Neural crest cell (in vitro differentiated cells): Measurements from ENCODE around the gene CD63. TPM values are rescaled to one million over a fixed set of nuclear protein-coding genes. Genes with fewer than 3 reads are reported as not detected.

Source experiments
- DNase-seq: peaks from one replicate; pipeline ENCODE4 v3.0.0; 2021; ENCODE audit warnings: low read depth, mixed read lengths, low spot score
- H3K27ac Mint-ChIP-seq: one replicate; pipeline ENCODE4 v1.8.0; 2021; ENCODE audit warnings: mild to moderate bottlenecking, mixed read lengths; ENCODE audit not compliant: unreplicated experiment
- H3K27me3 Mint-ChIP-seq: 2 replicates; pipeline ENCODE4 v1.8.0; 2021; ENCODE audit warnings: low read depth, mild to moderate bottlenecking, mixed read lengths
- H3K36me3 Mint-ChIP-seq: 2 replicates; pipeline ENCODE4 v1.8.0; 2021; ENCODE audit warnings: low read depth, mild to moderate bottlenecking, mixed read lengths
- H3K4me1 Mint-ChIP-seq: 2 replicates; pipeline ENCODE4 v1.8.0; 2021; ENCODE audit warnings: mixed read lengths
- H3K4me3 Mint-ChIP-seq: one replicate; pipeline ENCODE4 v1.8.0; 2021; ENCODE audit warnings: mild to moderate bottlenecking, mixed read lengths
- H3K9me3 Mint-ChIP-seq: 2 replicates; pipeline ENCODE4 v1.8.0; 2021; ENCODE audit warnings: mixed read lengths
- total RNA-seq: library from RNA; stranded (reverse); gene quantifications from 2 replicates; pipeline ENCODE4 v1.2.1, GENCODE V29; 2021
- TF ChIP-seq, protein P1 (sequence below): fragments of 200-600 bp; sonication (generic); conservative IDR thresholded peaks from 2 replicates; pipeline ENCODE4 v1.5.0; 2021; ENCODE audit warnings: antibody characterized with exemption, mild to moderate bottlenecking

The CD63 gene
- total RNA-seq, 1 donor from 2014 or later = 560 TPM

DNA sequence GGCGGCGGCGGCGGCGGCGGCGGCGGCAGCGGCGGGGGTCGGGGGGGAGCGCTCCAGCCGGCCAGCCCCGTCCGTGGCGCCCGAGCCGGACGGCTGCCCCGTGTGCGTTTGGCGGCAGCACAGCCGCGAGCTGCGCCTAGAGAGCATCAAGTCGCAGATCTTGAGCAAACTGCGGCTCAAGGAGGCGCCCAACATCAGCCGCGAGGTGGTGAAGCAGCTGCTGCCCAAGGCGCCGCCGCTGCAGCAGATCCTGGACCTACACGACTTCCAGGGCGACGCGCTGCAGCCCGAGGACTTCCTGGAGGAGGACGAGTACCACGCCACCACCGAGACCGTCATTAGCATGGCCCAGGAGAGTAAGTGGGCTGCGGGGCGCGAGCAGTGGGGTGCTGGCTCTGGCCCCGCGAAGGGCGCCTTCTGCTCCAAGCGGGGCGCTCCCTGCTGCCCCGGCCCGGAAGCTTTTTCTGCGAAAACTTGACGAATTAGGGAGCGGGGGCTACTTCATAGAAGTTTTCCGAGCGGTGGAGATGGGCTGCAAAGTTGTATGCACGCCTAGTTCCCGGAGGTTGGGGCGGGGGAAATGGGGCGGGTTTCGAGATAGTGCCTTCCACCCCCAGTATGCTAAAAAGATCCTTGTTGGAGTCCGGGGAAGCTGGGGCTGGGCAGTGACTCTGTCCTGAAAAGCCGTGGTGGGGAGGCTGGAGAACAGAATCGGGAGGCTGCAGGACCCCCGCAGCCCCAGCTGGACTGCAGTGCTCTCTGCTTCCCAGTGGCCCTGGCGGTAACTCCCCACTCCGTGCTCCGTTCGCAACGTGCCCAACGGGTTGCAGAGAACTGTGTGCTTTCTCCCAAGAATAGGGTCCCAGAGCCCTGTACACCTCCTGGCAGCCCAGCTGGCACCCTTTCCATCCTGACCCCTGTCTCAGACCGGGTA, 14.9 kb upstream of the CD63 start:
- no peak for DNase-seq
- Mint-ChIP-seq H3K27me3 (no peaks in the 10 kb centered on the region), H3K4me1 (peaks cover 58% of the 10 kb centered on the region), H3K4me3 (peak overlapping the region; percentile 96), H3K36me3 (no peaks in the 10 kb centered on the region), H3K27ac (peak overlapping the region; percentile 85), H3K9me3 (no peaks in the 10 kb centered on the region)
- TF ChIP-seq, protein P1, sequence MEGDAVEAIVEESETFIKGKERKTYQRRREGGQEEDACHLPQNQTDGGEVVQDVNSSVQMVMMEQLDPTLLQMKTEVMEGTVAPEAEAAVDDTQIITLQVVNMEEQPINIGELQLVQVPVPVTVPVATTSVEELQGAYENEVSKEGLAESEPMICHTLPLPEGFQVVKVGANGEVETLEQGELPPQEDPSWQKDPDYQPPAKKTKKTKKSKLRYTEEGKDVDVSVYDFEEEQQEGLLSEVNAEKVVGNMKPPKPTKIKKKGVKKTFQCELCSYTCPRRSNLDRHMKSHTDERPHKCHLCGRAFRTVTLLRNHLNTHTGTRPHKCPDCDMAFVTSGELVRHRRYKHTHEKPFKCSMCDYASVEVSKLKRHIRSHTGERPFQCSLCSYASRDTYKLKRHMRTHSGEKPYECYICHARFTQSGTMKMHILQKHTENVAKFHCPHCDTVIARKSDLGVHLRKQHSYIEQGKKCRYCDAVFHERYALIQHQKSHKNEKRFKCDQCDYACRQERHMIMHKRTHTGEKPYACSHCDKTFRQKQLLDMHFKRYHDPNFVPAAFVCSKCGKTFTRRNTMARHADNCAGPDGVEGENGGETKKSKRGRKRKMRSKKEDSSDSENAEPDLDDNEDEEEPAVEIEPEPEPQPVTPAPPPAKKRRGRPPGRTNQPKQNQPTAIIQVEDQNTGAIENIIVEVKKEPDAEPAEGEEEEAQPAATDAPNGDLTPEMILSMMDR = no peak

DNA sequence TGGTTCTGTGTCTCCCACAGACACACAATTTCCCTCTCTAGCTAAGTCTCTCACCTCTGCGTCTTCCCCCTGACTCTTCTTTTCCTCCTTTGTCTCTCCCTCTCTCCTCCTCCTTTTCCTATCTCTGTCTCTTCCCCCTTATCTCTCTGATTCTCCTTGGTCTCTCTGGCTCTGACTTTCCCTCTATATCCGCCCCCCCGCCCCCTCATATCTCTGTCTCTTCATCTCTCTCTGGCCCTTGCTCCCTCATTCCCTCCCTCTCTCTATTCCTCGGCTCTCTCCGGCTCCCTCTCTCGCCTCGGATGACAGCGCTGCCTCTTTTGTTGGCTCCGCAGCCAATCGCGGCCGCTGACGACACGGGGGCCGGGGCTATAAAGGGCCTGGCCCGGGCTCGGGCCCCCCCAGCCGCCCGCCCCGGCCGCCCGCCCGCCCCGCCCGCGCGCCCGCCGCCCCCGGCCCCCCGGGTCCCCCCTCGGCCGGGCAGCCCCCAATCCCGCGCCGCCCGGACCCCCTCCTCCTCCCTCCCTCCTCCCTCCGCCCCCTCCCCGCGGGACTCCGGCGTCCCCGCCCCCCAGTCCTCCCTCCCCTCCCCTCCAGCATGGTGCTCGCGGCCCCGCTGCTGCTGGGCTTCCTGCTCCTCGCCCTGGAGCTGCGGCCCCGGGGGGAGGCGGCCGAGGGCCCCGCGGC, 14.1 kb upstream of the CD63 start, which contains the start of gene GDF11:
Gene GDF11, plus strand, starts transcription at position 404 of the 687 bp plus-strand sequence. Its CDS starts 195 bp downstream, at position 599.
- H3K9me3 Mint-ChIP-seq = no peaks in the 10 kb centered on the region

DNA sequence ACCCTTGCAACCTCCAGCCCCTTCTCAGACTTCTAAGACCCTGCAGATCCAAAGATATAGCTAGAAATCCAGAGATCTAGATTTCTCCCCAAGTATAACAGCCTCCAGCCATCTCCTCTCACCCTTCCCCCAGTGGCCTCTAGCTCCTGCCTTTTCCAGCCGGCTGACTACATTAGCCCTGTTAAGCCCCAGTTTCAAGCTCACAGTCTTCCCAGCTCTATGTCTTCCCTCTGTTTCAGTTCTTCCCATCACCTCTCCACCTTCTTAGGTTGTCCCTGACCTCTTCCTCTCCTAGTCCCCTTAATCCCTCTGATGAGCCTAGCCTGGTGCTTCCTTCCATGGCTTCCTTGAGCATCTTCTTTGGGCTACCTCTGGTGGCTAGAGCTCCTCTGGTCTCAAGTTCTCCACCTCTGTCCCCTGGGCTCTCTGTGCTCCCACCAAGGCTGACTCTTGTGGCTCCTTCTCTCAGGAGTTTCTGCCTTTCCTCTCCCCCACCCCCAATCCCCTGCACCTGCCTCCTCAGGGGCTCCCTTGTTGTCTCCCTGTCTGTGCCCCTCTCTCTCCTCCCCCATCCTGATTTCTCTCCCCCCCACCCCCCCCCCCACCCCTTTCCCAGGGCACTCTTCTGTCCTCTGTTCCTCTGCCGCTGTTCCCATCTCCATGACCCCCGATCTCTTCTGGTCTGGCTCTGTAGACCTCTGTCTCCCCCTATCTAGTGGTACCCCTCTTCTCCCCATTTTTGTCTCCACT, 13.3 kb upstream of the CD63 start:
- TF ChIP-seq, protein P1 = no peak
- Mint-ChIP-seq H3K4me1 (peaks cover 59% of the 10 kb centered on the region), H3K27me3 (no peaks in the 10 kb centered on the region), H3K4me3 (peak overlapping the region; percentile 93), H3K9me3 (no peaks in the 10 kb centered on the region), H3K27ac (peak overlapping the region; percentile 99), H3K36me3 (no peaks in the 10 kb centered on the region)
- DNase-seq = no peak

More for the DNA sequence above, 14.1 kb upstream of the CD63 start, which contains the start of gene GDF11:
- no peaks in the 10 kb centered on the region for H3K36me3 Mint-ChIP-seq
- no peaks in the 10 kb centered on the region for H3K27me3 Mint-ChIP-seq
- peak within 1 kb of the TSS; percentile 99 for H3K27ac Mint-ChIP-seq
- peak; percentile 76 for DNase-seq
- peaks cover 59% of the 10 kb centered on the region for H3K4me1 Mint-ChIP-seq
- TF ChIP-seq, protein P1 = no peak
- peak within 1 kb of the TSS; percentile 96 for H3K4me3 Mint-ChIP-seq

- peak overlapping the region; percentile 88 for H3K4me3 Mint-ChIP-seq
- H3K9me3 Mint-ChIP-seq = no peaks in the 10 kb centered on the region
- no peak overlapping the region for H3K27ac Mint-ChIP-seq
- TF ChIP-seq, protein P1 = no peak
- H3K27me3 Mint-ChIP-seq = no peaks in the 10 kb centered on the region
- H3K4me1 Mint-ChIP-seq = peaks cover 43% of the 10 kb centered on the region
- DNase-seq = no peak
- H3K36me3 Mint-ChIP-seq = no peaks in the 10 kb centered on the region
These were observed 10.2 kb upstream of the CD63 start for GRCh38 chr12:55739025-55739378.
